GM12874 (cell line): ENCODE results near the gene DNAI1.

Source experiments
- TF ChIP-seq, protein P1 (sequence below): IDR thresholded peaks from 2 replicates; pipeline ENCODE4 v1.5.1; 2011; ENCODE audit warnings: low read depth, mild to moderate bottlenecking, control low read depth, low read length, moderate library complexity; ENCODE audit not compliant: insufficient read depth

DNAI1 gene

DNA sequence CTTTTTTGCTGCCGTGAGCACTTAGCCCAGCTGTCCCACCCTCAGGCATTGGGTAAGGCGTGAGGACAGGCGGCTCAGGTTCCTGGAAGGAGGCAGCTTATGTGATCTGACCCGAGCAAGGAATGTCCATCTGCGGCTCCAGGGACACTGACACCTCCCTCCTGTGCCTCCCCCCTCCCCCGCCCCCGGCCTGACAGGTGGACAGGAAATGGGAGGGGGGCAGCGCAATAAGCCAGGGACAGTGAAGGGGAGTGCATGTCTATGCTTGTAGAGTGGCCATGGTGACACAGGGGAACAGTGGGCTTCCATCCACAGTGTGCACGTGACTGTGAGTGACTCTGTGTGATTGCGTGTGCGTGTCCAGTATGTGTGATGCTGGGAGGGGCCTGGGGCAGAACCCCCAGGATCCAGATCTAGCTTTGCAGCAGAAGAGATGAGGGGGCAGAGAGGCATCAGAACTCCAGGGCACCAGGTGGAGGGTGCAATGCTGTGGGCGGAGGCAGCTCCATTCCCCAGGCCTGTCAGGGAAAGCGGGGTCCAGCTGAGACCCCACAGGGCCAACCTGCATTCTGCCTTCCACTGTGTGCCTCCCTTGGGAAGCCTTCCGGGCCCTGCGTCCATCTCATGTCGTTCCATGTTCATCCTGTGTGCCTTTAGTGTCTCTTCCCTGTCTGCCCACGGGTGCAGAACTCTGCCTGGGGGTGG lies 100.5 kb downstream of the DNAI1 start:
- TF ChIP-seq, protein P1, sequence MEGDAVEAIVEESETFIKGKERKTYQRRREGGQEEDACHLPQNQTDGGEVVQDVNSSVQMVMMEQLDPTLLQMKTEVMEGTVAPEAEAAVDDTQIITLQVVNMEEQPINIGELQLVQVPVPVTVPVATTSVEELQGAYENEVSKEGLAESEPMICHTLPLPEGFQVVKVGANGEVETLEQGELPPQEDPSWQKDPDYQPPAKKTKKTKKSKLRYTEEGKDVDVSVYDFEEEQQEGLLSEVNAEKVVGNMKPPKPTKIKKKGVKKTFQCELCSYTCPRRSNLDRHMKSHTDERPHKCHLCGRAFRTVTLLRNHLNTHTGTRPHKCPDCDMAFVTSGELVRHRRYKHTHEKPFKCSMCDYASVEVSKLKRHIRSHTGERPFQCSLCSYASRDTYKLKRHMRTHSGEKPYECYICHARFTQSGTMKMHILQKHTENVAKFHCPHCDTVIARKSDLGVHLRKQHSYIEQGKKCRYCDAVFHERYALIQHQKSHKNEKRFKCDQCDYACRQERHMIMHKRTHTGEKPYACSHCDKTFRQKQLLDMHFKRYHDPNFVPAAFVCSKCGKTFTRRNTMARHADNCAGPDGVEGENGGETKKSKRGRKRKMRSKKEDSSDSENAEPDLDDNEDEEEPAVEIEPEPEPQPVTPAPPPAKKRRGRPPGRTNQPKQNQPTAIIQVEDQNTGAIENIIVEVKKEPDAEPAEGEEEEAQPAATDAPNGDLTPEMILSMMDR, result no peak

DNA sequence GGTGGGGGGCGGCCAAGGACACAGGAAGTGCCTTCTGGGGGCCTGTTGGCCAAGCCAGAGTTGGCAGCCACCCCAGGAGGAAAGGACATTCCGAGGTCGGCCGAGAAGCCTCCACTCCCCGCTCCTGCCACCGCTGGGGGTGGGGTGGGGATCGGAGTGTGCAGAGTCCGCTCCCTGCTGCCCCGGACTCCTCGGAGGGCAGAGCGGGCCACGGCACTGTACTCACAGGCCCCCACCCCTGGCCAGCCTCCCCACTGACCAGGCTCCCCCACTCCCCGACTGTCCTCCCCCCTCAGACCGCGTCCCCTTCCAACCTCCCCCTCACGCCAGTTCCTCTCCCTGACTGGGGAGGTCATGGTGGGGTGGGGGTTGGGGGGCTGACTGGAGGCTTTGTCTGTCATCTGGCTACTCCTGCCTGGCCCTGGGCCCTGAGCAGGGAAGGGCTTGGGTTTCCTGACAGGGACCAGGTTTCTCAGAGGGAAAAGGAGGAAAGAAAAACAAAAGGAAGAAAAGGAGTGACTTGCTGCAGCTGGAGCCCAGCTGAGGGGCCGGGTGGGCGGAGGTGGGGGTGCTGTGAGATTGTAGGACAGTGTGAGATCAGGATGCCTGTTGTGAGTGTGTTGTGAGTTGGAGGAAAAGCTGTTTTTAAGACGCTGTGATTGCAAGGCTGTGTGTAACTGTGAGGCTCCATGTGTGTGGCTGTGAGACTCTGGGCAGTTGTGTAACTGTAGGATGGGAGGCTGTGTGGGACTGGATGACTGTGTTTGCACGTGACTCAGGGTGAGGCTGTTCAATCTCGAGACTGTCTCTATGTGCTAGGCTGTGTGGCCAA lies 101.2 kb downstream of the DNAI1 start:
- TF ChIP-seq, protein P1, result no peak

DNA sequence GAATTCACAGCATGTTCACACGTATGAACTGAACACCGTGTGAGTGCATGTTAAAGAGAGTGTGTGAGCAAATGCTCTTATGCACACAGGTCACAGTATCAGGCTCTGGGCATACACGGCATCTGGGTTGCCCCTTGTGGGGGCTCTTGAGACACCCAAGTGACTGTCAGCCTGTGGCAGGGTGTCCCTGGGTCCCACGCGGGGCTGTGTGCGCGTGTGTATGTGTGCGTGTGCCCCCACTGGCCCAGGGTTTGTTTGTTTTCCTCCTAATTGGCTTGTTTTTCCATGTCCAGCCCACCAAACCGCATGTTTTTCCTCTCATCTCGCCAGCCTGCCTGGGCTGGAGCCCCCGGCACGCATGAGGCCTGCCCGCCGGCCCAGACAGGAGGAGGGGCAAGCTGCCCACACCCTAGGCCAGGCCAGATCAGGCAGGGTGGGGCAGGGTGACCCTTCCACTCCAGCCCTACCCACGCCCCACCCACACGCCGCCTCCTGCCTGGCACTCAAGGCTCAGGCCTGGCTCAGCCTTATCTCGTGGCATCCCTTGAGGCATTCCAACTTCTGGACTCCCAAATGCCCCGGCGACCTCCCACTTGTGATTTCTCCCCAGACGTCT lies 102.1 kb downstream of the DNAI1 start:
- TF ChIP-seq, protein P1, result no peak

DNA sequence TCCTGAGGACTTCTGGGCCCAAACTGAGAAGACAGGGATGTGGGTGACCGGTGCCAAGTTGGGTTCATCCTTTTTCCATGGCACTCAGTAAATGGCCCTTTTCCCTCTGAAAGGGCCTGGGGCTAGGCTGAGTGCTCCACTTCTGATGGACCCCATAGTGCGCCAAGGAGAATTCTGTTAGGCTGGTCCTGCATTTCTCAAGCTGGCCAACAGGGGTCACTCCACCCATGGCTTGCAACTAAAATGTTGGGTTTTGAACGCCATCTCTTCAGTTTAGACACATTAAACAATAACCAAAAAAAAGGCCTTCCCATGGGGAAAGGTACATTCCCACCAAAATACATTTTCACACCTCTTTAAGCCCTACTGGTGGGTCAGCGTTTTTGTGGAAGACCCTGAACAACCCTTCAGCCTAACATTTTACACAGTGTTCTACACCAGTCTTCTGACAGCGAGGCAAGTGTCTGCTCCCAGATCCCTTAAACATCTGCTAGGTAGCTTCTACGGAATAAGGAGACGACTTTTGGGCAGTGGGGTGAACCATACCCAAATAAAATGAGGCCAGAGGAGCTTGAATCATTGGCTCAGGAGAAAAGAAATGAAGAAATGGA lies 103.6 kb downstream of the DNAI1 start:
- TF ChIP-seq, protein P1, result peak; percentile 73

DNA sequence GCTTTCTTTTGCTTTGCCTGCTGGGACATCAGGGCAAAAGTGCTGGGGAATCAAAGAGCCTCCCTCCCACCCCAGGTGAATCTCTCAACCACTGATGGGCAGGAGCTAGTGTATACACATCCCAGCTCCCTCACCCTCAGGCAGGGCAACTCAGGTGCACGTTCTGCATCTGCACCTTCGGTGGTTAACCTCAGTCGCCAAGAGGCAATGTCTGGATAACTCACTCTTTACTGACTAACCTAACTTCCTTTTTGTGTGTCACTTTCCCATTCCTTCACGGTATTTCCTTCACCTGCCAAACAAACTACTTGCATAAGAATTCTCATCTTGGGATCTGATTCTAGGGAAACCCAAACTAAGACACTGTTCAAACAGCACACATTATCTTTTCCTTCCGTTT lies 104.7 kb downstream of the DNAI1 start:
- TF ChIP-seq, protein P1, result no peak

DNA sequence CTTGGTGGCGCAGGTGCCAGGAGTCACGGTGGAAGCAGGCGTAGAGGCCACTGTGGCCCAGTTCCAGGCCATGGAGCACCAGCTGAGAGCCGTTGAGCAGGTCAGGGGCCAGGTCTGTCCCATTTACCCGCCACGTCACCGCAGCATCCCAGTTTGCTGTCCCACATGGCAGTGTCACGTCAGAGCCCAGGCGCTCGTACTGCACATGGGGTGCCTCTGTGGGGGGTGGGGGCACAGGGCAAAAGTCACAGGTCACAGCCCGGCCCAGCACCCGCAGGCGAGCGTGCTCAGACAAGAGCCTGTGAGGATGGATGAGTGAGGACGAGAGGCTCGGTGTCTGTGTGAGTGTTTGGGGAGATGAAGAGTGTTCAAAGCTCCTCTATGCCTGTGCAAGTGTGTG lies 106.0 kb downstream of the DNAI1 start:
- TF ChIP-seq, protein P1, result no peak

DNA sequence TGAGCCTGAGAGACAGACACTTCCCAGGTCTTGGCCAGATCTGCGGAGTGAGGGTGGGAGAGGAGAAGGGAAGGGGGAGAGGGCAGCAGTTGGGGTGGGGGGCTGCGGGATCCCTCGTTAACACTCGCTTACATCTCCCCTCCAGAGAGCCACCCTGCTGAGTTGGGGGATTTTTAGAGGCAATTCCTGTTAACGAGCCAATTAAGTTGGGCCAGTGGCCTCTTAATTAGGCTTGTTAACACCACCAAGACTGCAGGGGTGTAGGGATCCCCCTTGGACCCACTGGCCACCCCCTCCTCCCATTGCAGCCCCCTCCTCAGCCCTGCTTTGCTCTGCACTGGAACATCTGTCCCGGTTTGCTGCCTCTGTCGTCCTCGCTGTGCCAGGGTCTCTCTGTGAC lies 107.3 kb downstream of the DNAI1 start:
- TF ChIP-seq, protein P1, result no peak
